CD4-positive, alpha-beta T cell treated with Interleukin-6 at 100 ng/mL for 8 hours (primary cell): ENCODE measurements around the gene MRPL42.
"Not testable (repeated sequence)": the region's sequence is repeated elsewhere in the genome, so short reads cannot be mapped to it uniquely, and the experiment has no call there.

ENCODE experiments used
- DNase-seq: peaks from one replicate; pipeline ENCODE4 v3.0.0-alpha.2; 2020; ENCODE audit warnings: mixed read lengths, low spot score

Gene MRPL42

GRCh38 chr12:93467351-93468007, at the start of gene MRPL42:
Gene MRPL42 (plus strand): TSS chr12:93467514. CDS start chr12:93469286, 1,772 bp downstream.
- DNase-seq, result peak; percentile 87

GRCh38 chr12:93417967-93418480, 49.3 kb upstream of the MRPL42 start:
- no peak for DNase-seq

- peak; percentile 43 for DNase-seq
These were observed 47.8 kb upstream of the MRPL42 start for GRCh38 chr12:93419388-93420034.

GRCh38 chr12:93422050-93422449, 45.3 kb upstream of the MRPL42 start:
- DNase-seq, result no peak

GRCh38 chr12:93425736-93426411, 41.4 kb upstream of the MRPL42 start:
- DNase-seq, result no peak

GRCh38 chr12:93426412-93426805, 40.9 kb upstream of the MRPL42 start:
- no peak for DNase-seq

GRCh38 chr12:93427779-93428564, 39.3 kb upstream of the MRPL42 start:
- no peak for DNase-seq

GRCh38 chr12:93429448-93429847, 37.9 kb upstream of the MRPL42 start:
- no peak for DNase-seq

- no peak for DNase-seq
These were observed 37.5 kb upstream of the MRPL42 start for GRCh38 chr12:93429852-93430251.

GRCh38 chr12:93430280-93430679, 37.0 kb upstream of the MRPL42 start:
- no peak for DNase-seq

- not testable (repeated sequence) for DNase-seq
These were observed 35.3 kb upstream of the MRPL42 start for GRCh38 chr12:93432031-93432430.

- no peak for DNase-seq
These were observed 33.0 kb upstream of the MRPL42 start for GRCh38 chr12:93434256-93434865.

- DNase-seq, result no peak
These were observed 28.9 kb upstream of the MRPL42 start for GRCh38 chr12:93438266-93439050.

GRCh38 chr12:93440043-93440835, 27.1 kb upstream of the MRPL42 start:
- DNase-seq, result no peak

- peak; percentile 27 for DNase-seq
These were observed 26.2 kb upstream of the MRPL42 start for GRCh38 chr12:93441081-93441616.

- DNase-seq, result peak; percentile 92
These were observed 25.5 kb upstream of the MRPL42 start, which contains the start of gene UBE2N for GRCh38 chr12:93441617-93442410. Gene UBE2N (minus strand): TSS chr12:93441947. CDS start chr12:93441884, 63 bp downstream.

GRCh38 chr12:93442411-93443340, 24.6 kb upstream of the MRPL42 start:
- DNase-seq, result no peak

GRCh38 chr12:93443576-93443975, 23.7 kb upstream of the MRPL42 start:
- no peak for DNase-seq
